HepG2 (cell line): ENCODE measurements around the gene BRD3. TPM values are rescaled to one million over a fixed set of nuclear protein-coding genes. Genes with fewer than 3 reads are reported as not detected.

ENCODE experiments used
- FOXP4 ChIP-seq: sonication (generic); formaldehyde crosslinking; IDR thresholded peaks from 2 replicates; pipeline ENCODE4 v1.4.0; 2020; ENCODE audit warnings: missing genetic modification reagents
- GATAD1 ChIP-seq: IDR thresholded peaks from 2 replicates; pipeline ENCODE4 v1.6.1; 2016; ENCODE audit warnings: missing genetic modification reagents, missing compliant biosample characterization
- MIER3 ChIP-seq: IDR thresholded peaks from 2 replicates; pipeline ENCODE4 v1.6.1; 2016; ENCODE audit warnings: missing compliant biosample characterization, borderline replicate concordance
- MXD3 ChIP-seq: IDR thresholded peaks from 2 replicates; pipeline ENCODE4 v1.6.1; 2016; ENCODE audit warnings: mild to moderate bottlenecking, missing biosample characterization, missing genetic modification reagents
- NFE2L1 ChIP-seq: sonication (generic); formaldehyde crosslinking; IDR thresholded peaks from 2 replicates; pipeline ENCODE4 v1.4.0; 2020; ENCODE audit warnings: missing genetic modification reagents, mild to moderate bottlenecking, borderline replicate concordance
- NR2C2 ChIP-seq: sonication (generic); formaldehyde crosslinking; IDR thresholded peaks from 2 replicates; pipeline ENCODE4 v1.4.0; 2020; ENCODE audit warnings: missing genetic modification reagents, mild to moderate bottlenecking, moderate library complexity, borderline replicate concordance
- PAXIP1 ChIP-seq: sonication (generic); formaldehyde crosslinking; conservative IDR thresholded peaks from 2 replicates; pipeline ENCODE4 v1.4.0; 2020; ENCODE audit warnings: mild to moderate bottlenecking, missing genetic modification reagents, moderate library complexity
- PHF21A ChIP-seq: sonication (generic); formaldehyde crosslinking; IDR thresholded peaks from 2 replicates; pipeline ENCODE4 v1.5.0; 2020; ENCODE audit warnings: mild to moderate bottlenecking, missing genetic modification reagents
- SETDB1 ChIP-seq: sonication (generic); formaldehyde crosslinking; IDR thresholded peaks from 2 replicates; pipeline ENCODE4 v1.5.1; 2020; ENCODE audit warnings: missing genetic modification reagents, mild to moderate bottlenecking, borderline replicate concordance
- ZBTB2 ChIP-seq: sonication (generic); formaldehyde crosslinking; IDR thresholded peaks from 2 replicates; pipeline ENCODE4 v1.8.0; 2022; ENCODE audit warnings: low read depth, missing genetic modification reagents
- ZNF142 ChIP-seq: sonication (generic); formaldehyde crosslinking; IDR thresholded peaks from 2 replicates; pipeline ENCODE4 v1.4.0; 2020; ENCODE audit warnings: missing genetic modification reagents
- ZNF691 ChIP-seq: sonication (generic); formaldehyde crosslinking; IDR thresholded peaks from 2 replicates; pipeline ENCODE4 v1.4.0; 2020; ENCODE audit warnings: missing genetic modification reagents, low read depth, mild to moderate bottlenecking, borderline replicate concordance
- polyA plus RNA-seq, 8 experiments: library from polyadenylated mRNA; depleted of rRNA in 3 of 8; stranded (reverse) in 7 of 8; unstranded in 1 of 8; fragments of >200 nt; fragmentation: Illumina TruSeq in 4 of 8; extraction: Trizol in 4 of 8; gene quantifications; 2 replicates each; pipeline versions ENCODE4 v1.2.1 to v1.2.3, GENCODE V29; 2011 to 2016; ENCODE audit warnings: low read depth in 4 of 8, missing spikeins in 1 of 8, mixed read lengths in 1 of 8; ENCODE audit not compliant: insufficient read depth in 1 of 8
- total RNA-seq, 5 experiments: library from RNA; depleted of rRNA; stranded (reverse); fragments of >200 nt; fragmentation: Illumina TruSeq; extraction: Trizol; gene quantifications; 2 replicates each; pipeline ENCODE4 v1.2.3, GENCODE V29; 2016; ENCODE audit warnings: low read depth in 1 of 5

Gene BRD3
- total and polyA plus RNA-seq, 2 of the 13 experiments (the other 11 are each of a cell fraction or from before 2014, with no cell fraction given) = 5.9 to 12.9 TPM

- TF ChIP-seq PHF21A (CRISPR knock-in tag) (peak; percentile 38; the same call in 1 of the 2 replicates), MXD3 (CRISPR knock-in tag) (no peak), SETDB1 (no peak), FOXP4 (CRISPR knock-in tag) (peak; percentile 66), PAXIP1 (CRISPR knock-in tag) (peak; percentile 48), GATAD1 (CRISPR knock-in tag) (no peak), NR2C2 (0 out of 2 replicates have a peak, but pooled peaks have one; percentile 22), ZNF691 (CRISPR knock-in tag) (peak; percentile 70; the same call in 1 of the 2 replicates), NFE2L1 (CRISPR knock-in tag) (no peak), ZBTB2 (no peak), ZNF142 (peak; percentile 28; the same call in 1 of the 2 replicates), MIER3 (CRISPR knock-in tag) (peak; percentile 58; the same call in 1 of the 2 replicates)
Measured at GRCh38 chr9:134065612-134066419, 2.0 kb downstream of the BRD3 start (continued).
